Left kidney (tissue), 2 donors: ENCODE results near the gene PRAMEF13. TPM values are rescaled to one million over a fixed set of nuclear protein-coding genes. Genes with fewer than 3 reads are reported as not detected.
"Not testable (repeated sequence)": the region's sequence is repeated elsewhere in the genome, so short reads cannot be mapped to it uniquely, and the experiment has no call there.

Experiments
- DNase-seq: peaks from one replicate; pipeline ENCODE4 v3.0.0-alpha.2; 2013
- polyA plus RNA-seq: library from polyadenylated mRNA; unstranded; fragments of 120-200 nt; gene quantifications from one replicate; pipeline ENCODE4 v1.2.1, GENCODE V29; 2013; ENCODE audit not compliant: insufficient read length

PRAMEF13 gene
- polyA plus RNA-seq, 1 donor: not detected

DNA sequence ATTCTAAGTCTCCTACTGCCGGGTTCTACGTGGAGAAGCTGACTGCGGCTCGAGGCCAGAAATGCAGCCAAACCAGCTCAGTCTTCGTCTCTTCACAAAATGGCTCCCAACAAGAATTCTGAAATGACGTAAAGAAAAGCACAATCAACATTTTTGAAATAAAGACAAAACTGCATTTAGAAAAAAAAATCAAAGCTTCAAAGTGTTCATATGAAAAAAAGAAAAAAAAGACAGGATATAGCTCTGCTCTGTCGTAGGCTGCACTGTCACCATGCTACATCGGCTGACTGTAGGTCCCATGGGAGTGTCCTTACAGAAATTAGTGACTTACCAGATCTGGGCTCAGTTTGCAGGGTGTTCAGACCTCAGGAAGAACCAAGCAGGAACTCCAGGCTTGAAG, 35.7 kb downstream of the PRAMEF13 start, which contains the start of gene HNRNPCL4:
Gene HNRNPCL4, minus strand, starts transcription at position 101 of the 400 bp plus-strand sequence. CDS start 164 bp downstream, outside the sequence.
- DNase-seq: not testable (repeated sequence)

DNA sequence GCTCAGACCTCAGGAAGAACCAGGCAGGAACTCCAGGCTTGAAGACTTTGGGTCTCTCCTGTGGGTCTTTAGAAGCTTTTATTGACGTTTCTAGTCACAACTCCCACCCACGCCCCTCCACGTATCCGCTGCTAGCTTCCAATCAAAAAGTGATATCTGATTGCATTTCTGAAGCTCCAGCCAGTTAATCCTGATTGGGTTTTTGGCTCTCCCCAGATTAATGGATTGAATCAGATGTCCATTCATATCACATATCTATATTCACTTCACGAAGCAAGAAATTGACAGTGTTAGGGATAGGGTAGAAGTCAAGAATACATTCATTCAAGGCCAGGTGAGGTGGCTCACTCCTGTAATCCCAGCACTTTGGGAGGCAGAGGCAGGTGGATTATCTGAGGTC, 45.3 kb downstream of the PRAMEF13 start, which contains the start of gene PRAMEF26:
Gene PRAMEF26, minus strand, starts transcription at position 101 of the 400 bp plus-strand sequence. CDS start 2,914 bp downstream, outside the sequence.
- DNase-seq: not testable (repeated sequence)

Other genes starting within 250 kb of the PRAMEF13 start
- not detected for gene PRAMEF27, start 144.8 kb downstream of the PRAMEF13 start, polyA plus RNA-seq
- not detected for gene HNRNPCL3, start 140.6 kb downstream of the PRAMEF13 start, polyA plus RNA-seq
- gene PRAMEF25, start 130.6 kb downstream of the PRAMEF13 start, polyA plus RNA-seq: not detected
- gene HNRNPCL2, start 84.6 kb downstream of the PRAMEF13 start, polyA plus RNA-seq: not detected
- gene PRAMEF26, start 45.4 kb downstream of the PRAMEF13 start, polyA plus RNA-seq: not detected
- gene HNRNPCL4, start 35.8 kb downstream of the PRAMEF13 start, polyA plus RNA-seq: 0.52 TPM
- gene PRAMEF9, start 29.6 kb downstream of the PRAMEF13 start, polyA plus RNA-seq: not detected
- not detected for gene PRAMEF18, start 24.7 kb upstream of the PRAMEF13 start, polyA plus RNA-seq
- not detected for gene PRAMEF5, start 52.8 kb upstream of the PRAMEF13 start, polyA plus RNA-seq
- gene PRAMEF8, start 83.7 kb upstream of the PRAMEF13 start, polyA plus RNA-seq: not detected
- gene PRAMEF33, start 102.1 kb upstream of the PRAMEF13 start, polyA plus RNA-seq: not detected
- gene PRAMEF15, start 114.2 kb upstream of the PRAMEF13 start, polyA plus RNA-seq: not detected
- gene PRAMEF14, start 145.7 kb upstream of the PRAMEF13 start, polyA plus RNA-seq: not detected
- gene PRAMEF19, start 170.5 kb upstream of the PRAMEF13 start, polyA plus RNA-seq: not detected
- not detected for gene PRAMEF17, start 188.2 kb upstream of the PRAMEF13 start, polyA plus RNA-seq
- not detected for gene PRAMEF20, start 209.0 kb upstream of the PRAMEF13 start, polyA plus RNA-seq